ENCODE data around the gene RAB11FIP4.

- no peak for TF ChIP-seq CTCF (IDR thresholded peaks at IDR 0.05; ENCODE audit: low read depth, low read length, poor library complexity, severe bottlenecking)
- no peak for TF ChIP-seq EZH2phosphoT487 (IDR thresholded peaks at IDR 0.05; ENCODE audit: borderline replicate concordance, low read length)
These were observed 175.5 kb downstream of the RAB11FIP4 start for GRCh38 chr17:31566992-31567373.
